Heart left ventricle (tissue), 13 donors: Measurements from ENCODE around the gene RBM4B.

Source experiments
- POLR2A ChIP-seq, 2 donors: fragments of 450-650 bp; IDR thresholded peaks; one replicate each; pipeline ENCODE4 v1.6.1; 2017; ENCODE audit warnings: antibody characterized with exemption in 2 of 2, mild to moderate bottlenecking in 2 of 2, moderate library complexity in 2 of 2
- TF ChIP-seq, protein P1 (sequence below), 12 donors: fragments of 200-600 bp; sonication (generic) in 4 of 12; IDR thresholded peaks; one replicate each; pipeline versions ENCODE4 v1.5.0 to v1.8.0; 2018 to 2022; ENCODE audit warnings: antibody characterized with exemption in 12 of 12, mild to moderate bottlenecking in 5 of 12
- donor health status: ischemic (EF 13 %, LVEDD 7.1; RV severe dilation, severe dysfunction).
- donor health status: DM: no; HTN: yes; CAD: no.
- donor health status: DM: no; HTN: no; CAD: no.
- donor health status: ischemic (EF 25% LVEDD 6.9; RV normal size, moderate dysfunction).
- donor health status: ischemic (EF 25% LVEDD 5.7; RV mildly dilated, moderate dysfunction).
- donor health status: ischemic (EF 35%, LVEDD 5.7; RV mildly dilated, moderate dysfunction).
- donor health status: nonischemic (EF 11% LVEDD 7.7; RV severe dilation, severe dysfunction).
- donor health status: DM: yes; HTN: yes; CAD: no.
- donor health status: PGD.
- donor health status: ischemic (EF 29% LVEDD 5.4; RV normal size, mild dysfunction).
- donor health status: nonischemic (EF 23%, LVEDD 6.1; RV moderate dilation, normal function).

DNA sequence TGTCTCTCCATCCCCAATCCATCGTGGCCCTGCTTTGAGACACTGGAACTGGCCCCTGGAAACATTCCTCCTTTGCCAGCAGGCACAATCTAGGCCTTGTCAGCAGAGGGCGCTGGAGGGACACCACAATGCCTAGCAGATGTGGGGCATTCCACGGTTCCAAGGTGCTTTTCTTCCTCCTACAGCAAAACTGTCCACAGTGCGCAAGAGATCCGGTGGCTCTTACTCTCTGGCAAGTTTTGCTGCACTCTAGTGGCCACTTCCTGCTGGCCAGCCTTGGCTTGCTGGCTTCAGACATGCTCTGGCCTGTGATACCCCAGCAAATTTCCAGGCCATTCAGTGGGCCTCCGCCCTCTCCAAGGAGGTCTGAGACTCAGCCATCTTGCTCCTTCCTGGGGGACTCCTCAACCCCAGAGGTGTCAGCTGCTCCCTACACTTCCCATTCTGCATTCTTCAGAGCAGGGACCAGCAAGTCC, 17.1 kb upstream of the RBM4B start:
- TF ChIP-seq, protein P1, sequence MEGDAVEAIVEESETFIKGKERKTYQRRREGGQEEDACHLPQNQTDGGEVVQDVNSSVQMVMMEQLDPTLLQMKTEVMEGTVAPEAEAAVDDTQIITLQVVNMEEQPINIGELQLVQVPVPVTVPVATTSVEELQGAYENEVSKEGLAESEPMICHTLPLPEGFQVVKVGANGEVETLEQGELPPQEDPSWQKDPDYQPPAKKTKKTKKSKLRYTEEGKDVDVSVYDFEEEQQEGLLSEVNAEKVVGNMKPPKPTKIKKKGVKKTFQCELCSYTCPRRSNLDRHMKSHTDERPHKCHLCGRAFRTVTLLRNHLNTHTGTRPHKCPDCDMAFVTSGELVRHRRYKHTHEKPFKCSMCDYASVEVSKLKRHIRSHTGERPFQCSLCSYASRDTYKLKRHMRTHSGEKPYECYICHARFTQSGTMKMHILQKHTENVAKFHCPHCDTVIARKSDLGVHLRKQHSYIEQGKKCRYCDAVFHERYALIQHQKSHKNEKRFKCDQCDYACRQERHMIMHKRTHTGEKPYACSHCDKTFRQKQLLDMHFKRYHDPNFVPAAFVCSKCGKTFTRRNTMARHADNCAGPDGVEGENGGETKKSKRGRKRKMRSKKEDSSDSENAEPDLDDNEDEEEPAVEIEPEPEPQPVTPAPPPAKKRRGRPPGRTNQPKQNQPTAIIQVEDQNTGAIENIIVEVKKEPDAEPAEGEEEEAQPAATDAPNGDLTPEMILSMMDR (IDR thresholded peaks at IDR 0.05), result peak; percentile 85 to 94 (median 90)
- no peak for TF ChIP-seq POLR2A (IDR thresholded peaks at IDR 0.05)
